ENCODE data around the gene DNAH3. TPM values are rescaled to one million over a fixed set of nuclear protein-coding genes. Genes with fewer than 3 reads are reported as not detected.

Gene DNAH3
- total RNA-seq, 4 donors from 2014 or later = under 0.01 to 2.1 (median 0.93) TPM

DNA sequence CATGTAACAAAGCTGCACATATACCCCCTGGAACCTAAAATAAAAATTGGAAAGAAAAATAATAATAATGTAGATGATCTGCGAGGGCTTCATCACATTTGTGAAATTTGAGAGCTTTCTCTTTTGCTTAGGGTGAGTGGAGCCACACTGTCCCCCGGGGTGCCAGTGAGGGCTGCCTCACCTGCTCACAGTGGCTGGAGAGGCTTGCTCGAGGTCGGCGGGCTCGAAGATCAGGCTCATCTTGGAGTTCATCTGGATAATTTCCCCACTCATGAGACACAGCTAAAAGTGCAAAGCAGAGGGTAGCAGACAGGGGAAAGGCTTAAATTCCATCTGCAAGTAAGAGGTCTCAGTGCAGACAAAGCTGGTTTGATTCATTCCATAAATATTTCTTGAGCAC lies 123.8 kb downstream of the DNAH3 start:
- intact Hi-C loops (cut with DNase I; ENCODE audit: low total_unique reads) = no loop called here
- Histone ChIP-seq H3K9me3 (no peaks in the 10 kb centered on the region), H3K27ac (no peak overlapping the region), H3K27me3 (no peaks in the 10 kb centered on the region), H3K36me3 (no peaks in the 10 kb centered on the region), H3K4me3 (no peak overlapping the region), H3K4me1 (no peaks in the 10 kb centered on the region)
- TF ChIP-seq CTCF (IDR thresholded peaks at IDR 0.05) = no peak
- TF ChIP-seq POLR2A (IDR thresholded peaks at IDR 0.05) = no peak
- no peak for DNase-seq

DNA sequence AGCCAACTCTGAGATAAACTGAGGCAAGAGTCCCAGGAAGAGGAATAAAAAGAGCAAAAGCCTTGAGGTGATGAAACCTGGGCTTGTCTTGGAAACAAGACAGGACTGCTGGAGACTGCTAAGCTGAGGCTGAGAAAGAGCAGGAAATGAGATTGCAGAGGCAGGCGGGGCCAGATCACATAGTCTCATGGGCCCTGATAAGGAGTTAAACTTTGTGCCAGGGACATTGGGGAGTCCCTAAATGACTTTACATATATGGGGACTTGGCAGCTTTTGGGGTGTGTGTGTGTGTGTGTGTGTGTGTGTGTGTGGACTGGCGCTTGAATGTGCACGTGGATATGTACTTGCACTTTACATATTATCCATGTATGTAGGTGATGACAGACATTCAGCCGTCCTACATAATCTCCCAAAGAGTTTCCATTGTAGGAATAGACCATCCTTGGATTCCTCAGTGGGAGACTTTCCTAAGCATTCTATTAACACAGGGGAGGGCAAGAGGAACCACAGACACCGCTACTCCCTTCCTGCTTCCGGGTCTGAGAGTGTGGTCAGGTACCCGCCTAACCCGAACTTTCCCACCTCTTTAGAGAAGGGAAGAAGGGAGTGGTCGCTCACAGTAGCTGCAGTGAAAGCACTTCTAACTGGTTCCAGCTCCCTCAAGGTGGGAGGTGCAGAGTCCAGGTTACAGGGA lies 127.0 kb downstream of the DNAH3 start:
- no peak for DNase-seq
- intact Hi-C loops (cut with DNase I; ENCODE audit: low total_unique reads) = no loop called here
- TF ChIP-seq POLR2A (IDR thresholded peaks at IDR 0.05) = no peak
- no peak for TF ChIP-seq CTCF (IDR thresholded peaks at IDR 0.05)
- Histone ChIP-seq H3K4me3 (no peak overlapping the region), H3K4me1 (no peaks in the 10 kb centered on the region), H3K27ac (no peak overlapping the region), H3K27me3 (no peaks in the 10 kb centered on the region), H3K9me3 (no peaks in the 10 kb centered on the region), H3K36me3 (no peaks in the 10 kb centered on the region)

- Histone ChIP-seq H3K27me3 (no peaks in the 10 kb centered on the region), H3K4me1 (no peaks in the 10 kb centered on the region), H3K27ac (no peak overlapping the region), H3K9me3 (no peaks in the 10 kb centered on the region), H3K36me3 (no peaks in the 10 kb centered on the region), H3K4me3 (no peak overlapping the region)
- intact Hi-C loops (cut with DNase I; ENCODE audit: low total_unique reads) = no loop called here
- no peak for TF ChIP-seq POLR2A (IDR thresholded peaks at IDR 0.05)
- no peak for TF ChIP-seq CTCF (IDR thresholded peaks at IDR 0.05)
- DNase-seq = no peak
These were observed 129.3 kb downstream of the DNAH3 start for GRCh38 chr16:21021316-21021715.

DNA sequence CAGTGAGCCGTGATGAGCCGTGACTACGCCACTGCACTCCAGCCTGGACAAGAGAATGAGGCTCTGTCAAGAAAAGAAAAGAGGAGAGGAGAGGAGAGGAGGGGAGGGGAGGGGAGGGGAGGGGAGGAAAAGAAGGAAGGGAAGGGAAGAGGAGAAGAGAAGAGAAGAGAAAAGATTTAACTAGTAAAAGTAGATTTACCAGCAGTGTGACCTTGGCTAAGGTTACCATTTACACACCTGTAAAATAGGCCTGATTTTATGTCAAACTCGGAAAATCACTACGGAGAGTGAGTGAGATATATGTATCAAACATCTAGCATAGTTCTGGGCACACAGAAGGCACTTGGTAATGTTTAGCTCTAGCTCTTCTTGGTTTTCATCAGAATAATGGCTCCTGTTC lies 140.8 kb downstream of the DNAH3 start:
- no peaks in the 10 kb centered on the region for H3K4me1 ChIP-seq
- intact Hi-C loops (cut with DNase I; ENCODE audit: low total_unique reads) = no loop called here
- TF ChIP-seq POLR2A (IDR thresholded peaks at IDR 0.05) (no peak), CTCF (IDR thresholded peaks at IDR 0.05) (no peak)

DNA sequence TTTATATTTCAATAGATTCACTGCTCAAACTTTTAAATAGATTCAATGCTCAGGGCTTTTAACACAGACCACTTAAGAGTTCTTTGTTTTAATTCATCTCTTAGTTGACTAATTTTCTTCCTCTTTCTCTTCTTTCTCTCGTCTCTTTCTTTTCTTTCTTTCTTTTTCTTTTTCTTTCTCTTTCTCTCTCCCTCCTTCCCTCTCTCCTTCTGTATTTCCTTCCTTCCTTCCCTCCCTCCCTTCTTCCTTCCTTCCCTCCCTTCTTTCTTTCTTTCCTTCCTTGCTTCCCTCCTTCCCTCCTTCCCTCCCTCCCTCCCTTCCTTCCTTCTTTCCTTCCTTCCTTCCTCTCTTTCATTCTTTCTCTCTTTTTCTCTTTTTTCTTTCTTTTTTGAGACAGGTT lies 145.6 kb downstream of the DNAH3 start:
- Histone ChIP-seq H3K4me1 (no peaks in the 10 kb centered on the region), H3K4me3 (no peak overlapping the region), H3K9me3 (no peaks in the 10 kb centered on the region), H3K27ac (no peak overlapping the region), H3K36me3 (no peaks in the 10 kb centered on the region), H3K27me3 (no peaks in the 10 kb centered on the region)
- intact Hi-C loops (cut with DNase I; ENCODE audit: low total_unique reads) = no loop called here
- TF ChIP-seq CTCF (IDR thresholded peaks at IDR 0.05) (no peak), POLR2A (IDR thresholded peaks at IDR 0.05) (no peak)
- no peak for DNase-seq

More for the DNA sequence above, 140.8 kb downstream of the DNAH3 start:
- no peak overlapping the region for H3K4me3 ChIP-seq
- H3K9me3 ChIP-seq = peaks cover 0 to 3% of the 10 kb centered on the region in 2 donors
- H3K27ac ChIP-seq = no peak overlapping the region
- H3K36me3 ChIP-seq = no peaks in the 10 kb centered on the region
- no peak for DNase-seq
- no peaks in the 10 kb centered on the region for H3K27me3 ChIP-seq
